Prostate gland (tissue), 2 donors: ENCODE results near the gene CSRP1.

ENCODE experiments used
- POLR2AphosphoS5 ChIP-seq: sonication (generic); formaldehyde crosslinking; IDR thresholded peaks from one replicate; pipeline ENCODE4 v1.6.1; 2017; ENCODE audit warnings: antibody characterized with exemption
- TF ChIP-seq, protein P1 (sequence below), 4 experiments: fragments of 200-600 bp in 2 of 4; fragments of 450-650 bp in 2 of 4; sonication (generic) in 2 of 4; IDR thresholded peaks; 1 replicate in 3 of 4; 2 replicates in 1 of 4; pipeline ENCODE4 v1.5.1; 2016 to 2019; ENCODE audit warnings: antibody characterized with exemption in 4 of 4, mild to moderate bottlenecking in 2 of 4, moderate library complexity in 2 of 4

DNA sequence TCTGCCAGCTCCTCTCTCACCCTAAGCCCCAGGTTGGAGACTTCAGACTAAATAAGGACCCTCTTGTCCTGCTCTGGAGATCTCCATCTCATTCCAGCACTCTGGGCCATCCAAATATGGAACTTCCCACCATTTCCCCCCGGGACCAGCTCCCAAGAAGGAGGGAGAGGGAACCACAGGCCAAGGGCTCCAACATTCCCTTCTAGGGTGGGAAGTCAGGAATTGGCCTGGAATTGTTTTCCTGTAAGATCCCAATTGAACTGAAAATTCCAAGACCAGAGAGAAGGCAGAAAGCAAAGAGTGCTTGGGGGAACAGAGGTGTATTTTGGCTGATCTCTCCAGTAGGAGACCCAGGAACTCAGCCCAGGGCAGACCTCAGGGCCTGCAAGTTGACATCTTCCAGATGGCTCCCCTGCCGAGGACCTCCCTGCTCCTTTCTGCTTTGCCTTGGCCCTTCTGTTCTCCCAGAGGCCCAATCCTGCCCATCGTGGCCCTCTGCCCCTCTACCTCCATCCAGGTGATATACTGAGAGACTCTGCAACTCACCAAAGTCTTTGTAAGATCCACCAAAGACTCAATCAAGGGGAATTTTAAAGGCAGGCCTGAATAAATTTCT is 14.9 kb downstream of the CSRP1 start:
- TF ChIP-seq POLR2AphosphoS5, result peak; percentile 46
- TF ChIP-seq, protein P1, sequence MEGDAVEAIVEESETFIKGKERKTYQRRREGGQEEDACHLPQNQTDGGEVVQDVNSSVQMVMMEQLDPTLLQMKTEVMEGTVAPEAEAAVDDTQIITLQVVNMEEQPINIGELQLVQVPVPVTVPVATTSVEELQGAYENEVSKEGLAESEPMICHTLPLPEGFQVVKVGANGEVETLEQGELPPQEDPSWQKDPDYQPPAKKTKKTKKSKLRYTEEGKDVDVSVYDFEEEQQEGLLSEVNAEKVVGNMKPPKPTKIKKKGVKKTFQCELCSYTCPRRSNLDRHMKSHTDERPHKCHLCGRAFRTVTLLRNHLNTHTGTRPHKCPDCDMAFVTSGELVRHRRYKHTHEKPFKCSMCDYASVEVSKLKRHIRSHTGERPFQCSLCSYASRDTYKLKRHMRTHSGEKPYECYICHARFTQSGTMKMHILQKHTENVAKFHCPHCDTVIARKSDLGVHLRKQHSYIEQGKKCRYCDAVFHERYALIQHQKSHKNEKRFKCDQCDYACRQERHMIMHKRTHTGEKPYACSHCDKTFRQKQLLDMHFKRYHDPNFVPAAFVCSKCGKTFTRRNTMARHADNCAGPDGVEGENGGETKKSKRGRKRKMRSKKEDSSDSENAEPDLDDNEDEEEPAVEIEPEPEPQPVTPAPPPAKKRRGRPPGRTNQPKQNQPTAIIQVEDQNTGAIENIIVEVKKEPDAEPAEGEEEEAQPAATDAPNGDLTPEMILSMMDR (IDR thresholded peaks at IDR 0.05), result no peak
